Measurements from ENCODE around the gene PPTC7.
"Not testable (repeated sequence)": the region's sequence is repeated elsewhere in the genome, so short reads cannot be mapped to it uniquely, and the experiment has no call there.

PPTC7 gene

GRCh38 chr12:110585231-110585799 is 2.2 kb upstream of the PPTC7 start:
- DNase-seq (ENCODE audit: low read depth in 1 of 2, low spot score in 1 of 2), result no peak

- peak; percentile 63 to 74 for DNase-seq (ENCODE audit: low read depth in 1 of 2, low spot score in 1 of 2)
Observed at GRCh38 chr12:110582276-110583136, 612 bp downstream of the PPTC7 start.

GRCh38 chr12:110581931-110582275 is 1.2 kb downstream of the PPTC7 start:
- DNase-seq (ENCODE audit: low read depth in 1 of 2, low spot score in 1 of 2), result no peak

- DNase-seq (ENCODE audit: low read depth in 1 of 2, low spot score in 1 of 2), result no peak
Observed at GRCh38 chr12:110579535-110580253, 3.4 kb downstream of the PPTC7 start.

GRCh38 chr12:110578694-110579534 is 4.2 kb downstream of the PPTC7 start:
- DNase-seq (ENCODE audit: low read depth in 1 of 2, low spot score in 1 of 2), result no peak

GRCh38 chr12:110577864-110578693 is 5.0 kb downstream of the PPTC7 start:
- DNase-seq (ENCODE audit: low read depth in 1 of 2, low spot score in 1 of 2), result no peak

- no peak for DNase-seq (ENCODE audit: low read depth in 1 of 2, low spot score in 1 of 2)
Observed at GRCh38 chr12:110576504-110576903, 6.6 kb downstream of the PPTC7 start.

- DNase-seq (ENCODE audit: low read depth in 1 of 2, low spot score in 1 of 2), result no peak
Observed at GRCh38 chr12:110575326-110575725, 7.8 kb downstream of the PPTC7 start.

GRCh38 chr12:110574717-110575230 is 8.3 kb downstream of the PPTC7 start:
- not testable (repeated sequence) for DNase-seq (ENCODE audit: low read depth in 1 of 2, low spot score in 1 of 2)

GRCh38 chr12:110574044-110574443 is 9.1 kb downstream of the PPTC7 start:
- DNase-seq (ENCODE audit: low read depth in 1 of 2, low spot score in 1 of 2), result no peak

GRCh38 chr12:110570798-110571197 is 12.3 kb downstream of the PPTC7 start:
- not testable (repeated sequence) for DNase-seq (ENCODE audit: low read depth in 1 of 2, low spot score in 1 of 2)

- DNase-seq (ENCODE audit: low read depth in 1 of 2, low spot score in 1 of 2), result not testable (repeated sequence)
Observed at GRCh38 chr12:110569838-110570237, 13.3 kb downstream of the PPTC7 start.

GRCh38 chr12:110568752-110569151 is 14.4 kb downstream of the PPTC7 start:
- DNase-seq (ENCODE audit: low read depth in 1 of 2, low spot score in 1 of 2), result no peak

- no peak for DNase-seq (ENCODE audit: low read depth in 1 of 2, low spot score in 1 of 2)
Observed at GRCh38 chr12:110566993-110567392, 16.1 kb downstream of the PPTC7 start.

- no peak for DNase-seq (ENCODE audit: low read depth in 1 of 2, low spot score in 1 of 2)
Observed at GRCh38 chr12:110565894-110566871, 16.9 kb downstream of the PPTC7 start.

GRCh38 chr12:110564471-110564991 is 18.6 kb downstream of the PPTC7 start:
- DNase-seq (ENCODE audit: low read depth in 1 of 2, low spot score in 1 of 2), result no peak

- no peak for DNase-seq (ENCODE audit: low read depth in 1 of 2, low spot score in 1 of 2)
Observed at GRCh38 chr12:110563702-110564470, 19.2 kb downstream of the PPTC7 start.

- not testable (repeated sequence) for DNase-seq (ENCODE audit: low read depth in 1 of 2, low spot score in 1 of 2)
Observed at GRCh38 chr12:110562386-110562785, 20.7 kb downstream of the PPTC7 start.
